SK-MEL-5 (cell line): ENCODE results near the gene LRRC26. TPM values are rescaled to one million over a fixed set of nuclear protein-coding genes. Genes with fewer than 3 reads are reported as not detected.

Experiments used
- DNase-seq: peaks from one replicate; pipeline ENCODE4 v3.0.0-alpha.2; 2016; ENCODE audit warnings: low read depth, low spot score
- in situ Hi-C: cut with HindIII; loops from 2 replicates; pipeline ENCODE4 v1.10.0; 2016; ENCODE audit warnings: low sequenced_read_pairs, high pct_unique_total_duplicates, low pct_unique_long_range_greater_than_20kb
- polyA plus RNA-seq, 2 experiments: library from polyadenylated mRNA; depleted of rRNA; stranded (reverse); fragments of >200 nt; gene quantifications; 2 replicates each; pipeline ENCODE4 v1.2.3, GENCODE V29; 2015
- total RNA-seq: library from RNA; depleted of rRNA; stranded (reverse); fragments of >200 nt; shearing (Covaris generic); gene quantifications from 2 replicates; pipeline ENCODE4 v1.2.3, GENCODE V29; 2014; rRNA removed

LRRC26 gene
- total RNA-seq, result 0.40 TPM in 1 of 2 replicates, not detected in the other
- 0.43 and 0.81 TPM in 2 replicates for polyA plus RNA-seq (2015; cell fraction: cytosol; rRNA removed)
- 0.83 TPM in 1 of 2 replicates, not detected in the other for polyA plus RNA-seq (2015; cell fraction: nucleus; rRNA removed)

- DNase-seq, result no peak
- in situ Hi-C loops, result no loop called here
These were observed at the start of gene LRRC26 for GRCh38 chr9:137169896-137170358. Gene LRRC26 (minus strand): TSS chr9:137170051. CDS start chr9:137169943, 108 bp downstream.

GRCh38 chr9:137218754-137219271, 49.0 kb upstream of the LRRC26 start:
- DNase-seq, result no peak
- in situ Hi-C loops, result no loop called here

GRCh38 chr9:137218212-137218753, 48.4 kb upstream of the LRRC26 start:
- in situ Hi-C loops, result no loop called here
- no peak for DNase-seq

GRCh38 chr9:137217276-137218211, 47.7 kb upstream of the LRRC26 start:
- DNase-seq, result peak; percentile 63
- in situ Hi-C loops, result no loop called here

- in situ Hi-C loops, result no loop called here
- no peak for DNase-seq
These were observed 46.5 kb upstream of the LRRC26 start for GRCh38 chr9:137216188-137216965.

- no peak for DNase-seq
- in situ Hi-C loops, result no loop called here
These were observed 45.5 kb upstream of the LRRC26 start for GRCh38 chr9:137215196-137215986.

- no peak for DNase-seq
- in situ Hi-C loops, result no loop called here
These were observed 44.8 kb upstream of the LRRC26 start for GRCh38 chr9:137214620-137215019.

- in situ Hi-C loops, result no loop called here
These were observed 43.6 kb upstream of the LRRC26 start for GRCh38 chr9:137213160-137214060.

GRCh38 chr9:137212520-137212919, 42.7 kb upstream of the LRRC26 start:
- in situ Hi-C loops, result no loop called here
- DNase-seq, result no peak

More at GRCh38 chr9:137213160-137214060, 43.6 kb upstream of the LRRC26 start:
- no peak for DNase-seq

- DNase-seq, result no peak
- in situ Hi-C loops, result no loop called here
These were observed 41.7 kb upstream of the LRRC26 start for GRCh38 chr9:137211532-137211931.

- DNase-seq, result no peak
- in situ Hi-C loops, result no loop called here
These were observed 36.8 kb upstream of the LRRC26 start for GRCh38 chr9:137206602-137207001.

- DNase-seq, result peak; percentile 83
- in situ Hi-C loops, result no loop called here
These were observed 35.5 kb upstream of the LRRC26 start, which contains the start of the genes NDOR1 and TMEM203 for GRCh38 chr9:137205126-137206069. Gene NDOR1 (plus strand): TSS chr9:137205700. CDS start chr9:137205778, 78 bp downstream. Gene TMEM203 (minus strand): TSS chr9:137205648. CDS start chr9:137205414, 234 bp downstream.

GRCh38 chr9:137204731-137205125, 34.9 kb upstream of the LRRC26 start:
- in situ Hi-C loops, result no loop called here
- DNase-seq, result no peak

GRCh38 chr9:137202966-137203365, 33.1 kb upstream of the LRRC26 start:
- DNase-seq, result no peak
- in situ Hi-C loops, result no loop called here
